Activated T-helper 9 cell treated with anti-CD3 and anti-CD28 coated beads, Interleukin-2, amount 50 U/mL, for 16 hours (primary cell): ENCODE data around the gene PTPRN2.
"Not testable (repeated sequence)": the region's sequence is repeated elsewhere in the genome, so short reads cannot be mapped to it uniquely, and the experiment has no call there.

Experiments
- DNase-seq: peaks from one replicate; pipeline ENCODE4 v3.0.0-alpha.2; 2020; ENCODE audit warnings: low read depth

Gene PTPRN2

GRCh38 chr7:158322616-158323530 lies 264.8 kb downstream of the PTPRN2 start:
- no peak for DNase-seq

- DNase-seq, result no peak
Measured at GRCh38 chr7:158321936-158322615, 265.5 kb downstream of the PTPRN2 start.

GRCh38 chr7:158321056-158321700 lies 266.4 kb downstream of the PTPRN2 start:
- DNase-seq, result no peak

GRCh38 chr7:158320328-158320727 lies 267.3 kb downstream of the PTPRN2 start:
- no peak for DNase-seq

GRCh38 chr7:158318511-158318913 lies 269.1 kb downstream of the PTPRN2 start:
- no peak for DNase-seq

- no peak for DNase-seq
Measured at GRCh38 chr7:158317238-158318205, 270.1 kb downstream of the PTPRN2 start.

GRCh38 chr7:158316466-158317031 lies 271.1 kb downstream of the PTPRN2 start:
- no peak for DNase-seq

GRCh38 chr7:158315881-158316280 lies 271.7 kb downstream of the PTPRN2 start:
- DNase-seq, result no peak

GRCh38 chr7:158315326-158315725 lies 272.3 kb downstream of the PTPRN2 start:
- DNase-seq, result no peak

- DNase-seq, result no peak
Measured at GRCh38 chr7:158314394-158314793, 273.2 kb downstream of the PTPRN2 start.

- DNase-seq, result no peak
Measured at GRCh38 chr7:158313931-158314330, 273.7 kb downstream of the PTPRN2 start.

GRCh38 chr7:158312789-158313188 lies 274.8 kb downstream of the PTPRN2 start:
- DNase-seq, result no peak

GRCh38 chr7:158311791-158312190 lies 275.8 kb downstream of the PTPRN2 start:
- no peak for DNase-seq

- DNase-seq, result no peak
Measured at GRCh38 chr7:158310924-158311666, 276.5 kb downstream of the PTPRN2 start.

GRCh38 chr7:158309868-158310763 lies 277.5 kb downstream of the PTPRN2 start:
- no peak for DNase-seq

GRCh38 chr7:158308001-158308400 lies 279.6 kb downstream of the PTPRN2 start:
- DNase-seq, result no peak

GRCh38 chr7:158304072-158304471 lies 283.6 kb downstream of the PTPRN2 start:
- not testable (repeated sequence) for DNase-seq

GRCh38 chr7:158303121-158303520 lies 284.5 kb downstream of the PTPRN2 start:
- no peak for DNase-seq

- no peak for DNase-seq
Measured at GRCh38 chr7:158302274-158303070, 285.2 kb downstream of the PTPRN2 start.
